HG03378 (cell line): ENCODE results near the gene RBSN.
"Not testable (repeated sequence)": the region's sequence is repeated elsewhere in the genome, so short reads cannot be mapped to it uniquely, and the experiment has no call there.

ENCODE experiments used
- ATAC-seq: cut with Tn5 transposase; IDR thresholded peaks from one replicate; pipeline ENCODE4 v1.9.1; 2021; ENCODE audit warnings: mild to moderate bottlenecking, moderate library complexity; ENCODE audit not compliant: unreplicated experiment

RBSN gene

DNA sequence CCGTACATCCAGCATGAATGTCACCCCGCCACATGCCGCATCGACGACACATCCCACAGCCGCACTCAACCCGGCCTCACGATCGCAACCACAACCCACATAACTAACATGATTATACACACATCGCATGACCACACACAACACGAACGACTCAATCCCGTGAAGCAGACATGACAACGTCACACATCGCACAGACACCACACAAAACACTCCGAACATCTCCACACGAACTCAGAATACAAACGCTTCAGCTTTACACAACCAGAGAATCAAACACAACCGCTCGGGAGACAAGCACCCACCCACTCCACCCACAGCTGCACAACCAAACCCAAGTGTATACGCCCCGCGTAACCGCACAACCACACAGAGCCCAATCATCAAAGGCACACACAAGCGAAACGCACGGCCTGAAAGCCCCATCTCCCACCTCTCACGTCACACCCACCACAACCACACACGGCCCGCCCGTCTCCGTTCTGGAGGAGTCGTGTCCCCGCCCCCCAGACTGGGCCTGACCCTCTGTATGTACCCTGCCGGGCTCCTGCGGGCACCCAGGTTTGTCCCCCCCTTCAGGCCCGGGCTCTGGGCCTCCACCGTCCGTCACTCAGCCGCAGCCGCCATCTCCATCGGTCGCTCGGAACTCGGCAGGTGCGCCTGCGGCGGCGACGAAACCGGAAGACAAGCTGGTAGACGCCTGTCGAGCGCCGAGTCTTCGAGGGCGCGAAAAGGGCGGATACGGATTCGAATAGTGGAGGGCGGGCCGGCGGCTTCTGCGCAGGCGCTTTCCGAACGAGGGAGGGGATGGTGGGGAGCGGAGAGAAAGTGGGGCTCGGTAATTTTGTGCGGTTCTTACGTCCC is at the start of gene RBSN:
Gene RBSN (minus strand): TSS at position 646 of the 861 bp plus-strand sequence. CDS start 3,028 bp downstream, outside the sequence.
- ATAC-seq = peak; percentile 74

DNA sequence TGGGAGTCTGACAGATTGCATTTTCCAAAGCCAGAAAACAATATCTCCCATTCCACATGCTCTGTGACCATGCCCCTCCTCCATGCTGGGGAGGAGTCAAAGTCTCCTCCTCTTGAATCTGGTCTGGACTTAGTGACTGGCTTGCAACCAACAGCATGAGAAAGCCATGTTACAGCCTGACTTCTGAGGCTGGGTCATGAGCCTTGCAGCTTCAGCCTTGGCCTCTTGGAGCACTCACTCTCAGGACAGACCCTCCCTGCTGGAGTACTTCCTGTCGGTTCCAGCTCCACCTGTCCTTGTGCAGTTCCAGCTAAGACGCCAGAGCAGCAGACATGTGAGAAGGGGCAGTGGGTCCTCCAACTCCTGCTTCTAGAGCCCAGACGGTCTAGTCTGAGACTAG is 49.7 kb upstream of the RBSN start:
- no peak for ATAC-seq

DNA sequence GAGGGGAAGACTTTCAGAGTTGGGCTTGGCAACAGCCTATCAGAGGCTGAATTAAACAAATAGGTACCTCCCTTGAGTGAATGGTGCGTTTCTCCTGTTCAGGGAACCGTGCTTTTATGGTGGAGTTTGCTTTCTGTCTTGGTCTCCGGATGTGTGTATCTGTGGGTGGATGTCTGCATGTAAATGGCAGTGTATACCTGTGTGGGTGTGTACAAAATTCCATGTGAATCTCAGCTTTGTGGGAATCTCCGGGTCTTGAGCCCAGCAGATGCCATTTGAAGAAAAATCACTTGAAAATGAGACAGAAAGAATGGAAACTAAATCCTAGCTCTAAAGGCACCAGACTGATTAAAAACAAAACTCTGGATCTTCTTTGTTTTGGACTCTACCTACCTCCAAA is 37.9 kb upstream of the RBSN start:
- ATAC-seq = not testable (repeated sequence)

DNA sequence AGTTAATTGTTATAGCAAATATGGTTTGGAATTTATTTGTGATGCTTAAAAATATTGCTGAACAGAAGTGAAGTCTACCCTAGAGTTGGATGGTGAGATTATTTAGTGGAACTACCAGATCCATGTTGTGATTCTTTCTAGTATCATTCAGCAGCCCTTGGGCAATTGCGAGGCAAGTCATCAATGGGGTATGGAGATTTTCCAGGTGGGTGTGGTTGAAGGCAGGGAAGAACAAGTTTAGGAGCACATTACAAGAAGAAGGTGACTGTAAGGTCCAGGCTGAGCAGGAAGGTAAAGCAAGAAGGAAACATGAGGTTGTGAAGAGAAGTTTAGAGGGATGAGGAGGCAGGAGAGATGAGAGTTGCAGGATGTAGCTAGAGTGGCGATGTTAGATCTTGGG is 36.0 kb upstream of the RBSN start:
- not testable (repeated sequence) for ATAC-seq

DNA sequence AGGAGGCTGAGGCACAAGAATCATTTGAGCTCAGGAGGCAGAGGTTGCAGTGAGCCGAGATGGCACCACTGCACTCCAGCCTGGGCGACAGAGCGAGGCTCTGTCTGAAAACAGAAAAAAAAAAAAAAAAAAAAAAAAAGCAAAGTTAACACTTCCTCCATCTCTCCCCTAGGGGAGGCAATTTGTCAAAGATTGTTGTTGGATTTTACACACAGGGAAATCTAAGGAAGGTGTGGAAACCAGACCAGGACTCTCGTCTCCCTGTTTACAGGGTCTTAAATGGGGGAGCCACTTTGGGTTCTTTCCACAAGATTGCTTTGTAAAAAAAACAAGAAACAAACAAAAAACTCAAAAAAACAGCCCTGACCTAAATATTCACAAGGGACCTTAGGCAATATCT is 29.5 kb upstream of the RBSN start:
- ATAC-seq = not testable (repeated sequence)

DNA sequence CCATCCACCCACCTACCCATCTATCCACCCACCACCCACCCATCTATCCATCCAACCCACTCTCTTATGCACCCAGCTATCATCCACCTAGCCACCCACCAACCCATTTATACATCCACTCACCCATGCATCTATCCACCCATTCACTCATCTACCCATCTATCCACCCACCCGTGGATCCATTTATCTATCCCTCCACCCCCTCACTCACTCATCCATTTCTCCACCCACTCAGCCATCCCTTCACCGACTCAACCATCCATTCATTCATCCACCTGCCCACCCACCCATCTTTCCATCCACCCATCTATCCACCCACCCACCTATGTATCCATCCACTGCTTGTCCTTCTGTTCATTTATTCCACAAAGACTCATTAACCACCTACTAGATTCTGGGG is 28.0 kb upstream of the RBSN start:
- not testable (repeated sequence) for ATAC-seq

DNA sequence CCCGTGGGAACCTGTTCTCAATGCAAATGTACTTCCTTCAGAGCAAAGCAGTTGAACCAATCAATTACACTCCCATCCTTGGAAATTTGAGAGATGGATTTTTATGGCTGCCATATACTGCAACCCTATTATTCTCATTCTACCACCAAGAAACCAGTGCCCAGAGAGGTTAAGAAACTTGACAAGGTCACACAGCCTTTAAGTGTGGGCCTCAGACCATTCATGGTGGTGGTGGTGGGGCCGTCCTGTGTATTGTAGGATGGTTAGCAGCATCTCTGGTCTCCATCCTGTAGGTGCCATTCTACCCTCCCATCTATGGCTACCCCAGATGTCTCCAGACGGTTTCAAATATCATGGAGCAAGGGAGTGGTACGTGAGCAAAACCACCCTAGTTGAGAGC is 23.4 kb upstream of the RBSN start:
- ATAC-seq = no peak

DNA sequence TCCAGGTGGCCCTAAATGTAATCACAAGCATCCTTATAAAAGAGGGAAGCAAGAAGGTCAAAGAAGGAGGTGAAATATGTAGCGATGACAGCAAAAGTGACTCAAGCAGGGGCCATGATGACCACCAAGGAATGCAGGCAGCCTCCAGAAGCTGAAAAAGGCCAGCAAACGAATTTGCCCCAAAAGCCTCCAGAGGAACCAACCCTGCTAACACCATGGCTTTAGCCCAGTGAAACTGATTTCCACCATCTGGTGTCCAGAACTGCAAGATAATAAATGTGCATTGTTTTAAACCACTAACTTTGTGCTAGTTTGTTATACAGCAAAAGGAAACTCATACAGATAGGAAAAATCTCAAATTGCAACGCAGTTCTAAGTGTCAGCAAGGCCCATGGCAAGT is 23.0 kb upstream of the RBSN start:
- no peak for ATAC-seq

DNA sequence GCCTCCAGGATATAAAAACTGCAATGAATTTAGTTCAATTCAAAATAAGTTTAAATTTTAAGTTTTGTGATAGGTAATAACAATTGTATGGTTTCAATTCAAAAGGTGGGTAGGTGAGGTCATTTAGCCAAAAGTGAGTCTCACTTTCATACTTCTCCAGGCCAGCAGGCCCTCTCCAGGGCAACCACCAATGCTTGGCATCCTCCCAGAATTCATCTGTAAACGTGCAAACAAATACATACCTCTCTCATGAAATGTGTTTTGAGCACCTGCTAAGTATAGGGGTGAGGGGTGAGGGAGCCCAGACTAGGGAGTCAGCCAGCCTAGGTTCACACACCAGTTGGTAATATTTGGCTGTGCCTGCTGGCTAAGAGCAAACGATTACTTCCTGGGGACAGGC is 22.0 kb upstream of the RBSN start:
- ATAC-seq = no peak

DNA sequence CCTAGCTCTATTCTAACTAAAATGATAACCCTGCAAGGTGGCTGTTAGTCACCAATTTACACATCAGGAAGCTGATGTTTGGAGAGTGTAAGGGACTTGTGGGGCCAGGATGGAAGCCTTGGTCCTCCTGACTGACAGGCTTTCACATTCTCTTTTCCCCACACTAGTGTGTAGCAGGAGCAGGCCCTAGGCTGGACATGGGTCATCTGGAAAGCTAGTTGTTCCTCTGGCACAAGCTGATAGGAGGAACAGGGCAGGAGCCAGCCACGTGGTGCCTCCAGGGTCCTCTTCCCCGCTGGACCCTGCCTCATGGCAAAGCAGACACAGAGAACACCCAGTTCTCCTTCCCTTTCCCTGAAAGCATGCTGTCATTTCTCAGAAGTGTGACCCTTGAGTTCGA is 18.1 kb upstream of the RBSN start:
- no peak for ATAC-seq

DNA sequence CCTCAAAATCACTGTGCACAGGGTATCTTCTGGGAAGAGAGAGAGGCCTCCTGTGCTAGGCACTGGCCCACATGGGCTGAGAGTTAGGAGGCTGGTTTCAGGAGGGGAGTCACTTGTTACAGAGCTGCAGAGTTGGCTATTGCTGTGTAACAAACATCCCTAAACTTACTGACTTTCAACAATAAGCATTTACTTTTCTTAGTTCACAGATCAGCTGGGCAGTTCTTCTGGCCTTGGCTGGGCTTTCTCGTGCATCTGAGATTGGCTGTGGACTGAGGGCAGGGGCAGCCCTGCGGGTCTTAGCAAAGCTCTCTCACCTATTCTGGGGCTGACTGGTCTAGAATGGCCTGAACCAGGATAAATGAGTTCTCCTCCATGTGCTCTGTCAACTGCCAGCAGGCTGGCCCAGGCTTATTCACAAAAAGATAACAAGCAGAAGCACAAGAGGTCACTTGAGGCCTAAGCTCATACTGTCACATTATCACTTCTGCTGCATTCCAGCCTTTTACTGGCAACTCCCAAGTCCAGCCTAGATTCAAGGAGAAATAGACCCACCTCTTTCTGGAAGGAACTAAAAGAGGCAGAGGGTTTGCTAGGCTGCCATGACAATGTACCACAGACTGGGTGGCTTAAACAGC is 17.2 kb upstream of the RBSN start:
- ATAC-seq = no peak

DNA sequence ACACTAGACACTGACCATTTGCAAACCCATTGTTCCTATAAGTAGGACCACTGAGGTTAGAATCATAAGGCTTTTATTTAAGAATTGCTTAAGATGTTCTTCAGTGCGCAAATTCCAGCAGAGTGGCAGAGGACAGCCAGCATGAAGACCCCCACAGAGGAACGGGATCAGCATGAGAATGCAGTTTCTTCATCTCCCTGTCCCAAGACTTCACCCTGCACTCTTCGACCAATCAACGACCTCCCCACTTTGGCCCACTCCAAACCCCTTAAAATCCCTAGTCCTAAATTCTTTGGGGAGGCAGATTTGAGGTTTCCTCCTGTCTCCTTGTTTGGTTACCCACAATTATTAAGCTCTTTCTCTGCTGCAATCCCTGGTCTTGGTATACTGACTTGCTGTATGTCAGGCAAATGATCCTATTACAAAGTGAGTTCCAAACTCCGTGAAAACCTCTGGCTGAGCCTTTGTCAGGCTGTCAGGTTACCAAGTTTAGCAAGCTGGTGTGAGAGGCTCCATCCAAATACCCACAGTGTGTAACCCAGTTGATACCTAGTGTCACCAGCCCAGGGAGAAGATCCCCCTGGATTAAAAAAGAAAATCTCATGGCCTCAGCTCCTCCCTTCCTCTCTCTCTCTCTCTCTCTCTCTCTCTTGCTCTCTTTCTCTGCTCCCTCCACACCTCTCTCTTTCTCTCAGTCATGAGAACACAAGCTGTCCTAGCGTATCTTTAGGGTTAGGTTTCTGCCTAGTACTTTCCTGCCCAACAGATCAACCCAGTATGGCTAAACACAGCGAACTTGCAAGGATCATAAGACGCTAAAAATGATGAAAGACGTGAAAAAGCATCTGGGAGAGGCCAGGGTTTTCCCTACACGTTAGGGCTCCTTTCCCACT is 15.8 kb upstream of the RBSN start:
- ATAC-seq = no peak

DNA sequence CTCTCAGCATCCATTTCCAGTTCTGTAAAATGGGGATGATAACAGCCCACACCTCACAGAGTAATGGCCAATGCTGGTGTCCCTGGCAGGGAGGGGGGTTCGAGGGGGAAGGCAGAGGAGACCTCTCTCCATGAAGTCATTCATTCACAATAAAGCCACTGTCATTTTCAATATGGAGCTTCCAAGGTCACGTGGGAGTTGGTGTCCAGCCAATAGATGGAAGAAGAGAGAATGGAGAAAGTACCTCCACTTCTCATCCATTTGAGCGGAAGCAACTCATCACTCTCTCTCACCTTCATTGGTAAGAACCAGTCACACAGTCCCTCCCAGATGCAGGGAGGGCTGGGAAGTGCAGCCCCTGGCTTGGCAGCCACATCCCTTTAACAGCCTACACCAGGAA is 14.9 kb upstream of the RBSN start:
- no peak for ATAC-seq

DNA sequence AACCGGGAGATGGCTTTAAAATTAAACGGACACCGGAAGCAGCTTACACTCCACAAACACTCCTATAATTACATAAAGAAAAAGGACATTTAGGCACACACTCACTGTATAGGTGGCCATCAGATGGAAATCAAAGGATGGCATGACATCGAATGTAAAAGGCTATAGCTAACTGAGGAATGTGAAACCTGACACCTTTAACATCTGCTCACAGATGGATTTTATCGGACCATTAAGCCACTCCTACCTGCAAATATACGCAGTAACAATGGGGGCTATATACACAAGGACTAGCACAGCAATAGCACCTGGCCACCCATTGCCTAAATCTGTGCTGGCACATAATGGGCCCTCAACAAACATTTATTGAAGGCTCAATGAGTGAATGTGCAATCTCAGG is 14.5 kb upstream of the RBSN start:
- no peak for ATAC-seq

DNA sequence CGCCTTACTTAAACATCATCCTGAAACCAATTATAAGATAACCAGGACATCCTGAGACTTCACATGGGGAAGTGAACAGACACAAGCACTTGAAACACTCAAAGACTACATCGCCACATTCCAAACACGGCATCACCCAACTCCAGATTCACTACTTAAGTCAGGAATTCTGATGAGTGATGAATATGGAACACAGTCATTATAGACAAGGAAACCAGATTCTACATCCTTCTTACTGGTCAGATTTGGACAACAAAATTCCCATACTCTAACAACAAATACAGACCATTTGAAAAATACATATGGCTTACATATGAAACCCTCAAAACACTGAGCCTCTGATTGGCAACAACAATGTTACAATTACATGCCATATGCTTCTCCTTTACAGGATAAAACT is 13.1 kb upstream of the RBSN start:
- no peak for ATAC-seq

DNA sequence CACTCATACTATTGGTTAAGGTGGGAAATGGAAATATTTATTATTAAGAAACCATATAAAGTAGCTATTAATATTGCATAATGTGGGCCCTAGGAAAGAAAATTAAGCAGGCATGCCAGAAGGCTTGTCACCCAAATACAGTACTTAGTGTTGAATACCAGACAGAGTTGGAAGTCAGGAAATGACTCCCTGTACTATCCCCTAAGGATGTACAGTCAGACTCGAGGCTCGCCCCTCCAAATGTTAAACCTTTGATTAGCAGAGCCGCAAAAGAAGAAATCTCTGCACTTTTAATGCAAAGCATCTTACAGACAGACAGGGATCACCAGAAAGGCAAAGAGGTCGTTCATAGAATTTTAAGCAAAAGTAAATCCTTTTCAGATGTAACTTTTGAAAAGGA is 11.3 kb upstream of the RBSN start:
- no peak for ATAC-seq

DNA sequence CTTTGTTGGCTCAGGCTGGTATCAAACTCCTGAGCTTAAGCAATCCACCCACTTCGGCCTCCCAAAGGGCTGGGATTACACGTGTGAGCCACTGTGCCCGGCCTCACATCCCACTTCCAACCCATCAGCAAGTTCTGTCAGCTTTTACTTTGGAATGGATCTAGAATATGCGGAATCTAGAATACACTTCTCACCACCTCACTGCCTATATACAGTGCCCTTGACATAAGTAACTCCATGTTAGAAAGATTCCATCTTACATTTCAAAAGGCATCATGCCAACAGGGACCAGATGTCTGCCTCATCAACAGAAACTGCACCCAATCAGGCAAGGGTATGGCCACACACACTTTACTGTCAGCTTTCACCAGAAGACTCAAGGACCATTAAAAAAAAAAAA is 9.9 kb upstream of the RBSN start:
- no peak for ATAC-seq

DNA sequence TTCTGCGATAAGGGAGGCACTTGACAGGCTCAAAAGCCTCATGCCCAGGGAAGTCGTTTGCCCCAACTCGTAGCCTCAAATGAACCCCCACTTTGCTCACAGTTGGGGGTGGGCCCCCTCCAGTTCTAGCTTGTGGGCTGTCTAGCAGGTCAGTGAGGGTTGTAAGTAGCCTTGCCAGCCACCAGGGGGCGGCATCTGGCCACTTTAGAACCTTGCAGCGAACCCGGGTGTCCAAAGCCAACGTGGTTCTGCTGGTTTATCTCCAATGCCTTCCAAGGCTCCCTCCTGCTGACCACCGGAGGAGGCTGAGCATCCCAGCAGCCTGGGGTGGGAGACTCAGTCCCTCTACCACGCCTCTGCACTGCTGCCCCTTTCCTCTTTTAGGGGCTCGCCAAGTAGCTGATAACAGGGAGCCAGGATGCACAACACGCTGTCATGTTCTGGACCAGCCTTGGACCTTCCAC is 9.2 kb upstream of the RBSN start:
- peak; percentile 65 for ATAC-seq

DNA sequence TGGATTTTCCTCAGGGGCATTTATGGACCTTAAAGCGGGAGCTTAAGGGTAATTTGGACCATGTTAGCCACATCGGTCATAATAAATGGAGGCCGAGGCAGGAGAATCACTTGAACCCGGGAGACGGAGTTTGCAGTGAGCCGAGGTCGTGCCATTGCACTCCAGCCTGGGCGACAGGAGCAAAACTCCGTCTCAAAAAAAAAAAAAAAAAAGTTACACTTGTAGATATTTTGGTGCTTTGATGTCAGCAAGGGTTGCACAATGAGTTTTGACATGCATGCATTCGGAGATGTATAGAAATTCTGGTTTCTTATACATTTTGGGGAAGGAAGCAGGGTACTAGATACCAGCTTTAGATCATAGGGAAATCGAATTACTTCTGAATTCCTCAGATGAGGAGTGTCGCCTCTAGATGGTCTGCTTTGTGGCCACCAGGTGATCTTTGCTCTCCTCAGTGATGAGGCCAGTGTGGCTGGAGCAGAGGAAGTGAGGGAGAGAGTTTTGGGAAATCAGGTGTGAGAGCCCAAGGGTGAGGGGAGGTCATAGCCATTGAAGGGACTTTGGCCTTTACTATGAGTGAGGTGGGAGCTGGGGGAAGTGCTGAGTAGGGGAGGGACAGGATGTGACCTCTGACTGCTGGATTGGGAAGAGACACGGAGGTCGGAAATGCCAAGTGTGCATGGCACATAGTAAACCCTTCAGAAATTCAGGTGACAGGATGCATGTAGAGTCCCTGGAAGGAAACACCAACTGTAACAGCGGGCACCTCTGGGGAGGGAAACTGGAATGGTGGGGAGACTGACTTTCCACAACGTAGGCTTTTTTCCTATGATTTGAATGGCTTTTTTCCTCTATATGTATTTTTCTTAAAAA is 8.4 kb upstream of the RBSN start:
- ATAC-seq = no peak

DNA sequence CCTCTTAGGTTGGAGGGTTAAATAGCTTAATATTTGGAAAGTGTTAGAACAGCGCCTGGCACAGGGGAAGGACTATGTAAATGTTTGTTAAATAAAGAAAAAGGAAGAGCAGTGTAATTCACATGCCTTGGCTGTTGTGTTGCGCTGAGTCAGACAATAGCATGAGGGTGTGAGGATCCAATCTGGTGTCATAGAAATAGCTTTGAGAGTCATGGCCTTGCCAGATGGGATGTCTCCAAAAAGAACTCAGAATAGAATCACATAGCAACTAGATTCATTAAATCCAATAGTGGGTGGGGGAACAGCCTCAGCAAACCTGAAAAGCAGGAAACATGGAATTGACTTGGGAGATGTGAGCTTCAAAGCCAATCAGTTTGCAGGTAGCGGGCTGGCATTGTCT is 3.9 kb upstream of the RBSN start:
- ATAC-seq = no peak
